ENCODE data around the gene TSPAN33.

TSPAN33 gene

DNA sequence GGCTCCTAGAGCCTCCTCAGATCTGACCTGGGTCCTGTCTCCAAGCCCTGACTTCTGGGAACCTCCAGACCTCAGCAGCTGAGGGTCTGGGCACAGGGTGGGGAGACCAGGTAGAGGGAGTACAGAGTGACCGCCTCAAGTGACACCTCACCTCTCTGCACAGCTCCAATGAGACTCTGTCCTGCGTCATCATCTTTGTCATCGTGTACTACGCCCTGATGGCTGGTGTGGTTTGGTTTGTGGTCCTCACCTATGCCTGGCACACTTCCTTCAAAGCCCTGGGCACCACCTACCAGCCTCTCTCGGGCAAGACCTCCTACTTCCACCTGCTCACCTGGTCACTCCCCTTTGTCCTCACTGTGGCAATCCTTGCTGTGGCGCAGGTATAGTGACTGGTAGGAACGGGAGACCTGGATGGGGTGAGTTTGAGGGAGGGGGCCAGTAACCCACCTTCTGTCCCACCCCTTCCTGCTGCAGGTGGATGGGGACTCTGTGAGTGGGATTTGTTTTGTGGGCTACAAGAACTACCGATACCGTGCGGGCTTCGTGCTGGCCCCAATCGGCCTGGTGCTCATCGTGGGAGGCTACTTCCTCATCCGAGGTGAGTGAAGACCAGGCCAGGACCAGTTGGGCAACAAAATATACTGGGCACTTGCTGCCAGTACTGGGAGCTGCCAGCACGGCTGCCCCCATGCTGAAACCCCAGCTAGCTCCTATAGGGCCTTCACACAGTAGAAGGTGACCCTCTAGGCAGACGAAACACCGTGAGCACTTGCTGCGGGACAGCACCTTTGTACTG, 61.7 kb downstream of the TSPAN33 start:
- TF ChIP-seq CEBPB (IDR thresholded peaks at IDR 0.05): no peak
- no peak for TF ChIP-seq EP300 (IDR thresholded peaks at IDR 0.05; ENCODE audit: borderline replicate concordance)
- TF ChIP-seq TAF1 (IDR thresholded peaks at IDR 0.05; ENCODE audit: low read depth): no peak

DNA sequence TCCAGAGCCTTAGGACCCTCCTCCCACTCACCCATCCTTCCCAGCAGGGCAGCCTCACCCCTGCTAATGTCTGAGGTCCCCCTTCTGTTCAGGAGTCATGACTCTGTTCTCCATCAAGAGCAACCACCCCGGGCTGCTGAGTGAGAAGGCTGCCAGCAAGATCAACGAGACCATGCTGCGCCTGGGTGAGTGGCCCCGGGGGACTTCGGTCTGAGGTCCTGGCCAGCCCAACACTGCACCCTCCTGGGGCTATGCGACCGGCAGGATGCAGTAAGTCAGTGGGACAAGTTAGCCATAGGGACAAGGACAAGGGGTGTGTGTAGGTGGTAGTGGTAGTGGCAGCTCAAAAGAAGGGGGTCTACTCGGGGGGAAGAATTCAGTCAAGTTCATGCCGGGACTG, 64.2 kb downstream of the TSPAN33 start:
- TF ChIP-seq CREB1 (IDR thresholded peaks at IDR 0.05; ENCODE audit: low read depth) (no peak), YY1 (IDR thresholded peaks at IDR 0.05; ENCODE audit: low read depth) (no peak), TAF1 (IDR thresholded peaks at IDR 0.05; ENCODE audit: low read depth) (no peak), USF1 (IDR thresholded peaks at IDR 0.05) (no peak), EGR1 (IDR thresholded peaks at IDR 0.05) (no peak), ZBTB7A (IDR thresholded peaks at IDR 0.05; ENCODE audit: low read depth) (no peak), RAD21 (IDR thresholded peaks at IDR 0.05; ENCODE audit: low read depth) (no peak), TCF12 (IDR thresholded peaks at IDR 0.05; ENCODE audit: low read depth) (no peak), NFIC (IDR thresholded peaks at IDR 0.05) (no peak), FOXM1 (IDR thresholded peaks at IDR 0.05; ENCODE audit: borderline replicate concordance, low read depth) (no peak), CEBPB (IDR thresholded peaks at IDR 0.05) (no peak), TEAD4 (IDR thresholded peaks at IDR 0.05) (no peak), EP300 (IDR thresholded peaks at IDR 0.05; ENCODE audit: borderline replicate concordance) (no peak)
- TF ChIP-seq, protein P1, sequence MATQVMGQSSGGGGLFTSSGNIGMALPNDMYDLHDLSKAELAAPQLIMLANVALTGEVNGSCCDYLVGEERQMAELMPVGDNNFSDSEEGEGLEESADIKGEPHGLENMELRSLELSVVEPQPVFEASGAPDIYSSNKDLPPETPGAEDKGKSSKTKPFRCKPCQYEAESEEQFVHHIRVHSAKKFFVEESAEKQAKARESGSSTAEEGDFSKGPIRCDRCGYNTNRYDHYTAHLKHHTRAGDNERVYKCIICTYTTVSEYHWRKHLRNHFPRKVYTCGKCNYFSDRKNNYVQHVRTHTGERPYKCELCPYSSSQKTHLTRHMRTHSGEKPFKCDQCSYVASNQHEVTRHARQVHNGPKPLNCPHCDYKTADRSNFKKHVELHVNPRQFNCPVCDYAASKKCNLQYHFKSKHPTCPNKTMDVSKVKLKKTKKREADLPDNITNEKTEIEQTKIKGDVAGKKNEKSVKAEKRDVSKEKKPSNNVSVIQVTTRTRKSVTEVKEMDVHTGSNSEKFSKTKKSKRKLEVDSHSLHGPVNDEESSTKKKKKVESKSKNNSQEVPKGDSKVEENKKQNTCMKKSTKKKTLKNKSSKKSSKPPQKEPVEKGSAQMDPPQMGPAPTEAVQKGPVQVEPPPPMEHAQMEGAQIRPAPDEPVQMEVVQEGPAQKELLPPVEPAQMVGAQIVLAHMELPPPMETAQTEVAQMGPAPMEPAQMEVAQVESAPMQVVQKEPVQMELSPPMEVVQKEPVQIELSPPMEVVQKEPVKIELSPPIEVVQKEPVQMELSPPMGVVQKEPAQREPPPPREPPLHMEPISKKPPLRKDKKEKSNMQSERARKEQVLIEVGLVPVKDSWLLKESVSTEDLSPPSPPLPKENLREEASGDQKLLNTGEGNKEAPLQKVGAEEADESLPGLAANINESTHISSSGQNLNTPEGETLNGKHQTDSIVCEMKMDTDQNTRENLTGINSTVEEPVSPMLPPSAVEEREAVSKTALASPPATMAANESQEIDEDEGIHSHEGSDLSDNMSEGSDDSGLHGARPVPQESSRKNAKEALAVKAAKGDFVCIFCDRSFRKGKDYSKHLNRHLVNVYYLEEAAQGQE (IDR thresholded peaks at IDR 0.05; ENCODE audit: low read depth): no peak
- TF ChIP-seq, protein P2, sequence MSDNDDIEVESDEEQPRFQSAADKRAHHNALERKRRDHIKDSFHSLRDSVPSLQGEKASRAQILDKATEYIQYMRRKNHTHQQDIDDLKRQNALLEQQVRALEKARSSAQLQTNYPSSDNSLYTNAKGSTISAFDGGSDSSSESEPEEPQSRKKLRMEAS (IDR thresholded peaks at IDR 0.05): no peak

DNA sequence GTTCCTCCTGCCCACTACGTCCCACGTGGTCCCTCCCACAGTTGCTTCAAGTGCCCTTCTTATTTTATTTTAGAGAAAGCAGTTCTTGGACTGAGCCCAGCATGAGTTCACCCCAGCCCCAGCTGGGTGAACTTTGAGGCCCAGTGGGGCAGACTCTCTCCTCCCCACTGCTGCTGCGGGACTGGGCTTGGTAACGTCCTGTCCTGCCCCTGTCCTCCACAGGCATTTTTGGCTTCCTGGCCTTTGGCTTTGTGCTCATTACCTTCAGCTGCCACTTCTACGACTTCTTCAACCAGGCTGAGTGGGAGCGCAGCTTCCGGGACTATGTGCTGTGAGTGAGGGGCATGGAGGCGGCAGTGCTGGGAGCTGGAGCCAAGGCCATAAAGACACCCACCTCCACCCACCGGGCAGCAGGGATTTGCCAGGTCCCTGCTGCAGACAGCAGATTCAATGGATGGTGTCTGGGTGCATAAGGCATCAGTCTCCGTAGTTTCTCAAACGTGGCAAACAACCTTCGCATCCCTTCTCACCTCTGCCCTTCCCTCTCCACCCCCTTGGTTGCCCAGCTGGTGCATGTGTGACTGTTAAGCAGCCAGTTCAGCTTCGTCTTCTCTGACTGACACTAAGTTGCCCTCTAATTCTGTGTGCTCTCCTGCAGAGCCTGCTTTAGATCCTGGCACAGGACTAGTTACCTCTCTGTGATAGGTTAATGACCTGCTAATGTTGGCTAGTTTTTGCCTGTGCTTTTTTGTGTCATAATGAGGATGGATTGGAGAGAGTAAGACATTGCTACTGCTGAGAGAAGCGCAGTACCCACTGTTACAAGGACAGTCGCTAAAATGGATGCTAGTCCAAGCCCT, 64.8 kb downstream of the TSPAN33 start:
- TF ChIP-seq FOXM1 (IDR thresholded peaks at IDR 0.05; ENCODE audit: borderline replicate concordance, low read depth) (no peak), TCF12 (IDR thresholded peaks at IDR 0.05; ENCODE audit: low read depth) (no peak), CREB1 (IDR thresholded peaks at IDR 0.05; ENCODE audit: low read depth) (no peak), EGR1 (IDR thresholded peaks at IDR 0.05) (no peak), CEBPB (IDR thresholded peaks at IDR 0.05) (no peak), ZBTB7A (IDR thresholded peaks at IDR 0.05; ENCODE audit: low read depth) (no peak), TEAD4 (IDR thresholded peaks at IDR 0.05) (no peak), NFIC (IDR thresholded peaks at IDR 0.05) (no peak), USF1 (IDR thresholded peaks at IDR 0.05) (no peak), RAD21 (IDR thresholded peaks at IDR 0.05; ENCODE audit: low read depth) (no peak)
- TF ChIP-seq, protein P1 (IDR thresholded peaks at IDR 0.05; ENCODE audit: low read depth): no peak

DNA sequence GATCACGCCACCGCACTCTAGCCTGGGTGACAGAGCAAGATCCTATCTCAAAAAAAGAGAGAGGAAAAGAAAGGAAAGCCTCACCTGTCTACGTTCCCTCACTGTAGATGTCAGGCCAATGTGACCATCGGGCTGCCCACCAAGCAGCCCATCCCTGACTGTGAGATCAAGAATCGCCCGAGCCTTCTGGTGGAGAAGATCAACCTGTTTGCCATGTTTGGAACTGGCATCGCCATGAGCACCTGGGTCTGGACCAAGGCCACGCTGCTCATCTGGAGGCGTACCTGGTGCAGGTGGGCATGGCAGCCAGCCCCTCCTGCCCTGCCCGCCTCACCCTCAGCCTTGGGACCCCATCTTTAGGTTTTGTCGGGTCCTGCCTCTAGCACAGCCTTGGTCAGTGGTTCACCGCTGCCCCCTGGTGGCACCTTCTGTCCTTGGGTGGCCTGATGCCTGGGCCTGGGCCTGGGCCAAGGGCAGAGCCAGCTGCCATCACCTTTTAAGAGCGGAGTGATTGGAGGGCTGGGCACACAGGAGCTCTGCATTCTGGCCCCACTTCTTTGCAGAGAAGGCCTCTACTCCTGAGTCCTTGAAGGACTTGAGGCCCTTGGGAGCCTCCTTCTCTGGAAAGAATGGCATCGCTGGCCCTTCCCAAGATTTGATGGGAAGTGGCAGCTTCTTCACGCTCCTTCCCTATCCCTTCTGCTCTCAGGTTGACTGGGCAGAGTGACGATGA, 65.9 kb downstream of the TSPAN33 start:
- TF ChIP-seq NFIC (IDR thresholded peaks at IDR 0.05) (peak; percentile 70), RAD21 (IDR thresholded peaks at IDR 0.05; ENCODE audit: low read depth) (peak; percentile 93), CEBPB (IDR thresholded peaks at IDR 0.05) (no peak), TAF1 (IDR thresholded peaks at IDR 0.05; ENCODE audit: low read depth) (no peak), YY1 (IDR thresholded peaks at IDR 0.05; ENCODE audit: low read depth) (no peak), TCF12 (IDR thresholded peaks at IDR 0.05; ENCODE audit: low read depth) (no peak), EP300 (IDR thresholded peaks at IDR 0.05; ENCODE audit: borderline replicate concordance) (no peak)

DNA sequence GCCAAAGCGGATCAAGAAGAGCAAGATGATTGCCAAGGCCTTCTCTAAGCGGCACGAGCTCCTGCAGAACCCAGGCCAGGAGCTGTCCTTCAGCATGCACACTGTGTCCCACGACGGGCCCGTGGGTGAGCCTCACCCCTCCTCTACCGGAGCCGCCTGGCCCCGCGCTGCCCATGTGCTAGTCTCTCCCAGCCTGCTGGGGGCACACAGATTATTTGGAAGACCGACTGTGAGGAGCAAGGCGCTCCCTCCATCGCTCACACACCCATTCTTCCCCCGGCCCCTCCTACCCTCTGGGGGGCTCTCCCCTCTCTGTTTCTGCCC, 66.4 kb downstream of the TSPAN33 start:
- TF ChIP-seq CREB1 (IDR thresholded peaks at IDR 0.05; ENCODE audit: low read depth): no peak
- TF ChIP-seq EGR1 (IDR thresholded peaks at IDR 0.05): no peak
- no peak for TF ChIP-seq TAF1 (IDR thresholded peaks at IDR 0.05; ENCODE audit: low read depth)
- TF ChIP-seq, protein P2 (IDR thresholded peaks at IDR 0.05): no peak
- TF ChIP-seq FOXM1 (IDR thresholded peaks at IDR 0.05; ENCODE audit: borderline replicate concordance, low read depth): no peak

All from Ishikawa (cell line).